ENCODE measurements around the gene WASF3. TPM values are rescaled to one million over a fixed set of nuclear protein-coding genes. Genes with fewer than 3 reads are reported as not detected.

The WASF3 gene
- polyA plus RNA-seq, 3 donors, result not detected

GRCh38 chr13:26686285-26686684, 128.8 kb downstream of the WASF3 start:
- Mint-ChIP-seq H3K4me1 (no peaks in the 10 kb centered on the region), H3K27me3 (ENCODE audit: low read depth in 3 of 3) (peaks cover 0 to 1% (median 0%) of the 10 kb centered on the region in 3 donors), H3K9me3 (peaks cover 0 to 10% (median 6%) of the 10 kb centered on the region in 7 donors), H3K4me3 (no peak overlapping the region), H3K36me3 (no peaks in the 10 kb centered on the region), H3K27ac (no peak overlapping the region)
- Histone ChIP-seq H3K79me2 (ENCODE audit: insufficient read depth, low read length) (no peaks in the 10 kb centered on the region), H3K9ac (ENCODE audit: insufficient read depth, low read length, poor library complexity, severe bottlenecking) (peak overlapping the region; percentile 8), H3K4me3 (replicated peaks in 1 of 3; ENCODE audit: low read depth in 2 of 3, low read length in 3 of 3) (no peak overlapping the region), H3K36me3 (replicated peaks in 1 of 2; ENCODE audit: control insufficient read depth in 1 of 2, insufficient read depth in 2 of 2, low read length in 2 of 2) (no peaks in the 10 kb centered on the region), H3K9me3 (replicated peaks in 1 of 2; ENCODE audit: control insufficient read depth in 1 of 2, insufficient read depth in 1 of 2, low read length in 2 of 2) (peaks cover under 1 to 4% of the 10 kb centered on the region in 2 donors), H3K27me3 (ENCODE audit: control insufficient read depth in 2 of 2, insufficient read depth in 2 of 2, low read length in 2 of 2) (no peaks in the 10 kb centered on the region), H3K4me1 (ENCODE audit: control insufficient read depth in 1 of 2, insufficient read depth in 2 of 2, low read length in 2 of 2) (no peaks in the 10 kb centered on the region), H2AFZ (ENCODE audit: insufficient read depth, low read depth, low read length, poor library complexity, severe bottlenecking) (no peak overlapping the region), H4K20me1 (ENCODE audit: insufficient read depth, low read length) (no peaks in the 10 kb centered on the region), H3K27ac (ENCODE audit: low read depth in 1 of 2, low read length in 2 of 2) (no peak overlapping the region), H3K4me2 (replicated peaks; ENCODE audit: extremely low read depth, low read length, poor library complexity, severe bottlenecking) (no peak overlapping the region)
- intact Hi-C loops (cut with micrococcal nuclease), result no loop called here
- no peak for DNase-seq
- TF ChIP-seq, protein P1, sequence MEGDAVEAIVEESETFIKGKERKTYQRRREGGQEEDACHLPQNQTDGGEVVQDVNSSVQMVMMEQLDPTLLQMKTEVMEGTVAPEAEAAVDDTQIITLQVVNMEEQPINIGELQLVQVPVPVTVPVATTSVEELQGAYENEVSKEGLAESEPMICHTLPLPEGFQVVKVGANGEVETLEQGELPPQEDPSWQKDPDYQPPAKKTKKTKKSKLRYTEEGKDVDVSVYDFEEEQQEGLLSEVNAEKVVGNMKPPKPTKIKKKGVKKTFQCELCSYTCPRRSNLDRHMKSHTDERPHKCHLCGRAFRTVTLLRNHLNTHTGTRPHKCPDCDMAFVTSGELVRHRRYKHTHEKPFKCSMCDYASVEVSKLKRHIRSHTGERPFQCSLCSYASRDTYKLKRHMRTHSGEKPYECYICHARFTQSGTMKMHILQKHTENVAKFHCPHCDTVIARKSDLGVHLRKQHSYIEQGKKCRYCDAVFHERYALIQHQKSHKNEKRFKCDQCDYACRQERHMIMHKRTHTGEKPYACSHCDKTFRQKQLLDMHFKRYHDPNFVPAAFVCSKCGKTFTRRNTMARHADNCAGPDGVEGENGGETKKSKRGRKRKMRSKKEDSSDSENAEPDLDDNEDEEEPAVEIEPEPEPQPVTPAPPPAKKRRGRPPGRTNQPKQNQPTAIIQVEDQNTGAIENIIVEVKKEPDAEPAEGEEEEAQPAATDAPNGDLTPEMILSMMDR (IDR thresholded peaks at IDR 0.05), result no peak
- 83% methylated on average over 2 of the region's 2 CpGs for WGBS (ENCODE audit: insufficient coverage)

- TF ChIP-seq, protein P1 (IDR thresholded peaks at IDR 0.05), result no peak
- H3K4me2 ChIP-seq (replicated peaks; ENCODE audit: extremely low read depth, low read length, poor library complexity, severe bottlenecking), result no peak overlapping the region
- H3K4me3 Mint-ChIP-seq, result no peak overlapping the region
- no peak overlapping the region for H3K9ac ChIP-seq (ENCODE audit: insufficient read depth, low read length, poor library complexity, severe bottlenecking)
- no peaks in the 10 kb centered on the region for H3K36me3 Mint-ChIP-seq
- no peaks in the 10 kb centered on the region for H3K36me3 ChIP-seq (replicated peaks in 1 of 2; ENCODE audit: control insufficient read depth in 1 of 2, insufficient read depth in 2 of 2, low read length in 2 of 2)
- no peaks in the 10 kb centered on the region for H3K27me3 ChIP-seq (ENCODE audit: control insufficient read depth in 2 of 2, insufficient read depth in 2 of 2, low read length in 2 of 2)
- H3K9me3 ChIP-seq (replicated peaks in 1 of 2; ENCODE audit: control insufficient read depth in 1 of 2, insufficient read depth in 1 of 2, low read length in 2 of 2), result peaks cover 4% of the 10 kb centered on the region in 2 donors
- WGBS (ENCODE audit: insufficient coverage), result no CpG with 5 or more reads among the region's 8 CpGs
- no peak for DNase-seq
- H3K4me1 ChIP-seq (ENCODE audit: control insufficient read depth in 1 of 2, insufficient read depth in 2 of 2, low read length in 2 of 2), result no peaks in the 10 kb centered on the region
- H3K9me3 Mint-ChIP-seq, result peaks cover 0 to 15% (median 6%) of the 10 kb centered on the region in 7 donors
- H2AFZ ChIP-seq (ENCODE audit: insufficient read depth, low read depth, low read length, poor library complexity, severe bottlenecking), result no peak overlapping the region
- H4K20me1 ChIP-seq (ENCODE audit: insufficient read depth, low read length), result no peaks in the 10 kb centered on the region
- H3K4me3 ChIP-seq (replicated peaks in 1 of 3; ENCODE audit: low read depth in 2 of 3, low read length in 3 of 3), result no peak overlapping the region
- no peaks in the 10 kb centered on the region for H3K4me1 Mint-ChIP-seq
- intact Hi-C loops (cut with micrococcal nuclease), result no loop called here
- H3K27me3 Mint-ChIP-seq (ENCODE audit: low read depth in 3 of 3), result peaks cover 0 to 1% (median 0%) of the 10 kb centered on the region in 3 donors
- H3K27ac Mint-ChIP-seq, result no peak overlapping the region
- no peaks in the 10 kb centered on the region for H3K79me2 ChIP-seq (ENCODE audit: insufficient read depth, low read length)
- H3K27ac ChIP-seq (ENCODE audit: low read depth in 1 of 2, low read length in 2 of 2), result no peak overlapping the region
These were observed 130.8 kb downstream of the WASF3 start for GRCh38 chr13:26688286-26688685.

All from CD14-positive monocyte (primary cell).